ENCODE measurements around the gene SNCG. TPM values are rescaled to one million over a fixed set of nuclear protein-coding genes. Genes with fewer than 3 reads are reported as not detected.
"Not testable (repeated sequence)": the region's sequence is repeated elsewhere in the genome, so short reads cannot be mapped to it uniquely, and the experiment has no call there.

The SNCG gene
- total RNA-seq, 1 experiment from 2014 or later: 315 TPM

- in situ Hi-C loops (cut with HindIII; ENCODE audit: low pct_unique_long_range_greater_than_20kb, low sequenced_read_pairs): no loop called here
- DNase-seq (ENCODE audit: low read depth): no peak
These were observed 14.9 kb upstream of the SNCG start for GRCh38 chr10:86943316-86944030.

GRCh38 chr10:86944031-86944419 is 14.4 kb upstream of the SNCG start:
- DNase-seq (ENCODE audit: low read depth): no peak
- in situ Hi-C loops (cut with HindIII; ENCODE audit: low pct_unique_long_range_greater_than_20kb, low sequenced_read_pairs): no loop called here

- no peak for DNase-seq (ENCODE audit: low read depth)
- in situ Hi-C loops (cut with HindIII; ENCODE audit: low pct_unique_long_range_greater_than_20kb, low sequenced_read_pairs): no loop called here
These were observed 13.9 kb upstream of the SNCG start for GRCh38 chr10:86944471-86944870.

GRCh38 chr10:86944907-86945306 is 13.5 kb upstream of the SNCG start:
- no peak for DNase-seq (ENCODE audit: low read depth)
- in situ Hi-C loops (cut with HindIII; ENCODE audit: low pct_unique_long_range_greater_than_20kb, low sequenced_read_pairs): no loop called here

- in situ Hi-C loops (cut with HindIII; ENCODE audit: low pct_unique_long_range_greater_than_20kb, low sequenced_read_pairs): no loop called here
- no peak for DNase-seq (ENCODE audit: low read depth)
These were observed 12.8 kb upstream of the SNCG start for GRCh38 chr10:86945361-86946212.

- DNase-seq (ENCODE audit: low read depth): no peak
- in situ Hi-C loops (cut with HindIII; ENCODE audit: low pct_unique_long_range_greater_than_20kb, low sequenced_read_pairs): no loop called here
These were observed 11.9 kb upstream of the SNCG start for GRCh38 chr10:86946213-86947155.

GRCh38 chr10:86947806-86948205 is 10.6 kb upstream of the SNCG start:
- DNase-seq (ENCODE audit: low read depth); in situ Hi-C loops (cut with HindIII; ENCODE audit: low pct_unique_long_range_greater_than_20kb, low sequenced_read_pairs): not testable (repeated sequence)

GRCh38 chr10:86950349-86950748 is 8.1 kb upstream of the SNCG start:
- no peak for DNase-seq (ENCODE audit: low read depth)
- in situ Hi-C loops (cut with HindIII; ENCODE audit: low pct_unique_long_range_greater_than_20kb, low sequenced_read_pairs): no loop called here

GRCh38 chr10:86951184-86951761 is 7.1 kb upstream of the SNCG start:
- in situ Hi-C loops (cut with HindIII; ENCODE audit: low pct_unique_long_range_greater_than_20kb, low sequenced_read_pairs): no loop called here
- no peak for DNase-seq (ENCODE audit: low read depth)

- in situ Hi-C loops (cut with HindIII; ENCODE audit: low pct_unique_long_range_greater_than_20kb, low sequenced_read_pairs): no loop called here
- no peak for DNase-seq (ENCODE audit: low read depth)
These were observed 6.3 kb upstream of the SNCG start for GRCh38 chr10:86952106-86952505.

GRCh38 chr10:86952697-86953096 is 5.7 kb upstream of the SNCG start:
- DNase-seq (ENCODE audit: low read depth); in situ Hi-C loops (cut with HindIII; ENCODE audit: low pct_unique_long_range_greater_than_20kb, low sequenced_read_pairs): not testable (repeated sequence)

- in situ Hi-C loops (cut with HindIII; ENCODE audit: low pct_unique_long_range_greater_than_20kb, low sequenced_read_pairs): no loop called here
- DNase-seq (ENCODE audit: low read depth): peak; percentile 93
These were observed 4.4 kb upstream of the SNCG start for GRCh38 chr10:86953747-86954680.

GRCh38 chr10:86954681-86955500 is 3.5 kb upstream of the SNCG start:
- DNase-seq (ENCODE audit: low read depth): no peak
- in situ Hi-C loops (cut with HindIII; ENCODE audit: low pct_unique_long_range_greater_than_20kb, low sequenced_read_pairs): no loop called here

- DNase-seq (ENCODE audit: low read depth): no peak
- in situ Hi-C loops (cut with HindIII; ENCODE audit: low pct_unique_long_range_greater_than_20kb, low sequenced_read_pairs): no loop called here
These were observed 2.8 kb upstream of the SNCG start for GRCh38 chr10:86955501-86956194.

GRCh38 chr10:86956195-86956847 is 2.1 kb upstream of the SNCG start:
- no peak for DNase-seq (ENCODE audit: low read depth)
- in situ Hi-C loops (cut with HindIII; ENCODE audit: low pct_unique_long_range_greater_than_20kb, low sequenced_read_pairs): no loop called here
